ENCODE measurements around the gene MST1.

MST1 gene

GRCh38 chr3:49689046-49689907, at the start of gene MST1, which contains the start of gene RNF123:
MST1 (minus strand) TSS chr3:49689474; CDS start chr3:49688691, 783 bp downstream.
RNF123 (plus strand) TSS chr3:49689557; CDS start chr3:49691166, 1,609 bp downstream.
- DNase-seq (ENCODE audit: low spot score): peak; percentile 97

GRCh38 chr3:49738067-49738713, 48.9 kb upstream of the MST1 start:
- DNase-seq (ENCODE audit: low spot score): no peak

GRCh38 chr3:49734752-49735151, 45.5 kb upstream of the MST1 start:
- no peak for DNase-seq (ENCODE audit: low spot score)

DNA sequence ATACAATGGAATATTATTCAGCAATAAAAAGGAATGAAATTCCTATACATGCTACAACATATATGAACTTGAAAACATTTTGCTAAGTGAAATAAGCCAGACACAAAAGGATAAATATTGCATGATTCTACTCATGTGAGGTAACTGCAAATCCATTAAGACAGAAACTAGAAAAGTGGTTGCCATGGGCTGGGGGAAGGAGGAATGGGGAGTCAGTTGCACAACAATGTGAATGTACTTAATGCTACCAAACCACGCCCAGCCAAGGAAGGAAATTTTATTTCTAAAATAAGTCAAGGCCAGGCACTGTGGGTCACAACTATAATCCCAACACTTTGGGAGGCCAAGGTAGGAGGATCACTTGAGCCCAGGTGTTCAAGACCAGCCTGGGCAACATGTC, 44.3 kb upstream of the MST1 start:
- no peak for DNase-seq (ENCODE audit: low spot score)

DNA sequence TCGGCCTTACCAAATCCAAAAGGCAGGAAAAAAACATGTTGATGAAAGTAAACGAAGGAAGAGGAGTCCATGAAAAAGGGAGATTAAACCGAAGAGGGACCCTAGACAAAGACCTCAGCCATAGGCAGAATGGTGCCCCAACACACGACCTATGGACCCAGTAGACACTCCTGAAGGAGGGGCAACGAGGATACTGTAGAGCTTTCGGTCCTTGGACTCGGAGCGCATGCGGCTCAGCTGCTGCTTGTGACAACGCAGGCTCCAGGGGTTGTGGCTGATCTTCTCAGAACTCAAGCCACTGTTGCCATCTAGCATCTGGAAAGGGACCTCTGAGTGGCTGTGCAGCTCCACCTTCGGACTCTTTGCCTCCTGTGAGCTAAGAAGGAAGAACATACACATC, 43.3 kb upstream of the MST1 start:
- DNase-seq (ENCODE audit: low spot score): no peak

- no peak for DNase-seq (ENCODE audit: low spot score)
Observed at GRCh38 chr3:49729966-49730609, 40.8 kb upstream of the MST1 start.

DNA sequence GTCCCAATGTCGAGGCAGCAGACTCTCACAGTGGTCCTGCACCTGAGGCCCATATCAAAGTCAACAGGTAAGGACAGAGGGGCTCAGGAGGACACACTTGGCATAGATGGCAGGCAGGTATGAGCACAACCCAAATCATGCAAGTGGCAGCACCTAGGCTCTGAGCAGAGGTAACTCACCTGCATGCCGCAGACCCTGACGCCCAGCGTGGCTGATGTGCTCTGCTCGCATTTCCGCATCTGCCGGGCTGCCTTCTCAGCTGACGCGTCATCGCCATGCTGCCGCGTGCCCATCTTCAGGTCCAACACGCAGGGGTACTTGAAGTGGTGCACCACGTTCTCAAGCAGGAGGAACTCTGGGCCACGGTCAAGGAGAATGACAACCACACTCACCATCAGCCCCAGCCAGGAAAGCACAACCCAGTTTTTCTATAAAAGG, 38.7 kb upstream of the MST1 start:
- peak; percentile 8 for DNase-seq (ENCODE audit: low spot score)

DNA sequence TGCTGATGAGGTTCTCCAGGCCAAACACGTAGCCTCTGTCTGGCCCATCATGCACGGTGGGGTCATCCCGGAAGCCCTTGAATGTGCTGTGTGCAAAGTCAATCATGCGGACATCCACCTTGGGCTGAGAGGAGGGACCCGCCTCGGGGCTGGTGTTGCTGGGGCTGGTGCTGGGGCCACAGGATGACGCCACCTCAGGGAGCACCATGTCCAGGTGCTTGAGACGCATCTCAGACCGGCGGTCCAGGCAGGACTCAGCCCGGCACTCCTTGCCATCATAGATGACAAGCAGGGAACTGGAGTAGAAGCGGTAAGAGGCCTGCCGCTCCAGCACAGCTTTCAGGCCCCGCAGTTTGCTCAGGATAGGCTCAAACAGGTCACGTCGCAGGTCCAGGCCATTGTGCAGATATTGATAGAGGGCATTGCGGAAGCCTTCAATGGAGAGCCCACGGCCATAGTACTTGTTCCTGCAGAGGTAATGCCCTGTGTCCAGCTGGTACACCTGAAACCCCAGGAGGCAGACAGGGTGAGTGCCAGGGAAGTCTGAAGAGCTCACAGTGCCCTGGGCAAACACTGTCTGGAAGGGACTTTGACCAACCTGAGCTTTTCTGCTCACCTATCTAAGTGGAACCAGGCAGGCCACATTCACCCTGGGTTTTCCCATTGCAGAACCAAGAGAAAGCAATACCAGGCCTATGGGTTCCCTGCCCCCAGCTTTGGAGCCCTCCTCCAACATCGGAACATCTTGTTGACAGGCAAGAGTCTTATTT, 38.1 kb upstream of the MST1 start:
- peak; percentile 15 for DNase-seq (ENCODE audit: low spot score)

- peak; percentile 23 for DNase-seq (ENCODE audit: low spot score)
Observed at GRCh38 chr3:49725906-49726681, 36.8 kb upstream of the MST1 start.

DNA sequence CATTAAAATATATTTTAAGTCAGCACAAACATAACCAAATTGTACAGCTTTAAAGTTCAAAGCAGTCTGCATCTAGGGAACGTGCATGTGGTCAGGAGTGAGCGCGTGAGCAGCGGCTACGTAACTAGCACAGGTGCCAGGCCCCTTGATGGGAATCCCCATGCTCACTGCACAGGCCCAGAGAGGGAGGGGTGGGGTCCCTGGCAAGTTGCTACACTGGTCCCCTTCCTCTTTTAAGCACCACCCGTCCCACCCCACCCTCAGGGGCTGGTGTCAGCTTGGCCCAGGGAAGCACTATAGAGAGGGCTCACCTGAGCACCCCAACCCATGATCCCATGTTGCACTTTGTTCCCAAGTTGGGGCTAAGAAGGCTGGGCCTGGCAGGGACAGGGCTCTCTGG, 35.3 kb upstream of the MST1 start:
- DNase-seq (ENCODE audit: low spot score): peak; percentile 47

DNA sequence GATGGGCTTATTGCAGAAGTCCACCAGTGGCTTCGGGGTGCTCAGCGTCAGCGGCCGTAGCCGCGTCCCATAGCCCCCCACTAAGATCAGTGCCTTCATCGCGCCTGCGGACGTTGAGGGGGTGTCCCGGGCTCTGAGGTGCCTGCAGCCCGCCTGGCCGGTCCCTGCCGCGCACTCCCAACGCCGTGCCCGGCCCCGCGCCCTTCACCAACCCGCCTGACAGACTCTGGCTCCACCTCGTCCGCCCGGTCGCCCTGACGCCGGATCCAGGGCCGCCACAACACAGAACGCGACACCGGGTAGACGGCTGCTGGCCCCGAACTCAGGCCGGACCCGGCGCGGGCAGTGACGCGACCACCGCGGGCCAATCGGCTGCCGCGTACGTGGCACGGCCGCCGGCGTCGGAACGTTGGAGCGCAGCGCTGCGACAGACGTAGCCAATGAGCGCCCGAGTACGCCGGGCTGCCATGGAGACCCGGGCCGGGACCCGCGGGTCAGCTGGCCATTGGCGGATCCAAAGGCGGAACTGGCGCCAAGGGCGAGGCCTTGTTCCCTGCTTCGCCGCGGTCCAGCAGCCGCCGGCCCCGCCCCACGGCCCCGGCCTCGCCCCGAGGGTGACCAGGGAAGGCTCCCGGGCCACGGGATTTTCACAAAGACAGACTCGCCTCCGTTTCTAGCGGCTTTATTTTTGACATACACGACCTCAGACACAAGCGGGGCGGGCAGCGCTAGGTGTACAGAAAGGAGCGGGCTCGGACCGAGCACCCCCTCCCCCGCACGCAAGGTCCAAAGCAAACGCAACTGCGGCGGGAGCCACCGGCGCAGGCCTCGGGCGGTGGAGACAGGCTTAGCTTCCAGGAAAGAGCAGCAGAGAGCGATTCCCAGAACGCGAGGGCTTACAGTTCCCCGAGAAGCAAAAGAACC, 34.6 kb upstream of the MST1 start, which contains the start of gene GMPPB:
GMPPB (minus strand) TSS at position 324 of the 924 bp plus-strand sequence; CDS start at position 99, 225 bp downstream.
- DNase-seq (ENCODE audit: low spot score): peak; percentile 98

- peak; percentile 56 for DNase-seq (ENCODE audit: low spot score)
Observed at GRCh38 chr3:49723296-49723627, 34.0 kb upstream of the MST1 start.

GRCh38 chr3:49722896-49723295, 33.6 kb upstream of the MST1 start:
- peak; percentile 15 for DNase-seq (ENCODE audit: low spot score)

DNA sequence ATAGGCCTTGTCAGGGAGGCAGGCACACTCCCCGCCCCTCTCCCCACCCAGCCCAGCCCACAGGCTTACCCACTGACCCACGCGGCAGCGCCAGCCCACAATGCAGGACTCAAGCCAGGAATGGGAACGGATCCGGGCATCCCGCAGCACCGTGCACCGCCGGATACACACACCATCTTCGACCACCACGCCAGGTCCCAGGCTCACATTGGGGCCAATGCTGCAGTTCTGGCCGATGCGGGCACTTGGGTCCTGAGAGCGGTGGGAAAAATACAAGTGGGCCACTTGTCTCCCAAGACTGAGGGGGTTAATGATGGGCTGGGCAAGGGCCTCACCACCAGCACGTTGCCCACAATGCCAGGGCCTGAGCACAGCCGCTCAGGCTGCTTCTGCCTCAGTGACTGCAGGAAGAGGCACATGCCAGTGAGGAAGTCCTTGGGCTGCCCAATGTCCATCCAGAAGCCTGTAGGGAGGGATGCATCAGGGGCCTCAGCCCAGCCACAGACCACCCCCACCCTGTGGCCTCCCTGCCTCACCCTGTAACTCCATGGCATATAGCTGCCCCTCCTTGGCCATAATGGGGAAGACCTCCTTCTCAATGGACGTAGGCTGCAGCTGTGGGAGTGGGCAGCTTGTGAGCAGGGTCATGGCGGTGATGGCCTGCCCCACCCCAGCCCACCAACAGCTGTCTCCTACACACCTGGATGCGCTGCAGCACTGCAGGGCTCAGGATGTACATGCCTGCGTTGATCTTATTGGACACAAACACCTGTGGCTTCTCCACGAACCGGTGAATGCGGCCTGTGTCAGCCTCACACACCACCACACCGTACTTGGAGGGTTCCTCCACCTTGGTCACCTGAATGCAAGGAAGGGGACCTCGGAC, 32.9 kb upstream of the MST1 start:
- DNase-seq (ENCODE audit: low spot score): peak; percentile 15

DNA sequence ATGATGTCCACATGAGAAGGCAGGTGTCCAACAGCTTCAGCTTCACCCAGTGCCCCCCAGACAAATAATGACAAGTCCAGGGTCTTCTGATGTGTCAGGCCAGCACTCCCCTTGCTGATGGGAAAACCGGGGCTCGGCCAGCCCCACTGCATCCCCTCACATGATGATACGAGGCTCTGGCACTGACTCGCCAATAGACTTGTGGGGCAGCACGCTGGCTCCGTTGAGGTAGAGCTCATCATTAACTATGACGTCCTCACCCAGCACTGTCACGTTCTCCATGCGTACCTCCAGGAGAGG, 32.3 kb upstream of the MST1 start:
- DNase-seq (ENCODE audit: low spot score): peak; percentile 6

- DNase-seq (ENCODE audit: low spot score): peak; percentile 13
Observed at GRCh38 chr3:49720855-49721595, 31.8 kb upstream of the MST1 start.

DNA sequence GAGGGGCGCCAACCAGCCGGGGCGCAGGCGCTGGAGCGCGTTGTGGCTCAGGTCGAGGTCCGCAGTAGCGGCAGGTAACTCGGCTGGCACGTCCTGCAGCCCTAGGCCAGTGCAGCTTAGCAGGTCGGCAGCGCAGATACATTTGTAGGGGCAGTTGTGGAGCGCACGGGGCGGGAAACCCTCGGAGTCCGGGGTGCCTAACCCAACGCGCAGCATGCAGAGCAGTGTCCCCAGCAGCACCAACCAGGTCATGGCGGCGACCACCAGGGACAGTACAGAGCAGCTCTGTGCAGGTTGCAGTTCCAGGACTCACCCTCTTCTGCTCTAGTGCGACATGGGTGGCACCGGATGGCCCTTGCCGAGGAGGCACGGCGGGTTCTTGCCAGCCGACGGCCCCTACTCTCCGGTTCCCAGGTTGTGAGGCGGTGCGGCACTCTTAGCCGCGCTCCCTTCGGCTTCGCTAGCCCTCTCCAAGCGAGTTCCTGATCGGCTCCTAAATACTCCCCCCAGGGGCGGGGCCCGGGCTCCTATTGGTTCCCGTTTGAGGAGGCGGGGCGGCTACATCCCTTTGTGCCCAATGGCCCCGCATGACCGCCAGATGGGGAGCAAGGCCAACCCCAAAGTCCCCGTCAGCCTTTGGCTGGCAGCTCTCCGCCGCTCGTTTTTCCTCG, 30.1 kb upstream of the MST1 start, which contains the start of gene AMIGO3:
AMIGO3 (minus strand) TSS at position 471 of the 671 bp plus-strand sequence; CDS start at position 252, 219 bp downstream.
- peak; percentile 97 for DNase-seq (ENCODE audit: low spot score)

GRCh38 chr3:49718858-49719213, 29.6 kb upstream of the MST1 start:
- DNase-seq (ENCODE audit: low spot score): no peak

Measured in D341Med (cell line).